HepG2 (cell line): ENCODE results near the gene PACS2. TPM values are rescaled to one million over a fixed set of nuclear protein-coding genes. Genes with fewer than 3 reads are reported as not detected.

Experiments used
- ATAC-seq: fragments of 200-7000 bp; cut with Tn5 transposase; 3 replicates; pipeline ENCODE4 v1.9.1; 2020; ENCODE audit warnings: mild to moderate bottlenecking, moderate library complexity
- BruUV-seq: library from RNA; stranded (reverse); fragments of 400-500 nt; replicated peaks from 2 replicates; lab custom pipeline; 2021; lab: Mats Ljungman, UMichigan
- CTCF ChIA-PET: fragments of 300-600 bp; formaldehyde crosslinking; extraction: SDS; loops from one replicate; lab custom pipeline; 2021; ENCODE audit warnings: low total read pairs, inconsistent platforms, low intra/inter-chr PET ratio; lab: Yijun Ruan, JAX
- POLR2A ChIA-PET: fragments of 350-600 bp; sonication (Branson Sonifier 250); formaldehyde crosslinking; loops from one replicate; lab custom pipeline; 2020; ENCODE audit warnings: antibody characterized with exemption, inconsistent platforms; lab: Yijun Ruan, JAX
- DNase-seq: peaks from one replicate; pipeline ENCODE4 v3.0.0-alpha.2; 2015; ENCODE audit warnings: low spot score
- FAIRE-seq: peaks from 3 replicates; lab custom pipeline; 2011; peaks lifted over from hg19 to GRCh38; lab: Jason Lieb, UNC
- H2AFZ ChIP-seq: one replicate; pipeline ENCODE4 v1.6.1; 2011; ENCODE audit warnings: low read length, inconsistent platforms
- H3K27ac ChIP-seq: fragments of 300-600 bp; 3 replicates; pipeline ENCODE4 v1.8.0; 2011; ENCODE audit warnings: mixed run types, mild to moderate bottlenecking, mixed read lengths, low read length, inconsistent platforms; ENCODE audit not compliant: insufficient read depth; ENCODE audit errors: extremely low read length
- H3K27me3 ChIP-seq, 2 experiments: fragments of 200-600 bp in 1 of 2; 2 replicates in 1 of 2; 3 replicates in 1 of 2; pipeline versions ENCODE4 v1.6.0 to v1.8.0; 2011; ENCODE audit warnings: low read length in 2 of 2, mild to moderate bottlenecking in 2 of 2, moderate library complexity in 2 of 2, inconsistent platforms in 1 of 2; ENCODE audit not compliant: insufficient read depth in 2 of 2, control insufficient read depth in 1 of 2
- H3K36me3 ChIP-seq, 2 experiments: fragments of 200-600 bp in 1 of 2; replicated peaks in 1 of 2; 2 replicates in 1 of 2; 3 replicates in 1 of 2; pipeline versions ENCODE4 v1.5.1 to v1.8.0; 2011; ENCODE audit warnings: low read length in 2 of 2, inconsistent platforms in 1 of 2; ENCODE audit not compliant: insufficient read depth in 2 of 2, control insufficient read depth in 1 of 2
- H3K4me1 ChIP-seq: 2 replicates; pipeline ENCODE4 v1.5.1; 2012; ENCODE audit warnings: low read length, inconsistent platforms; ENCODE audit not compliant: insufficient read depth
- H3K4me2 ChIP-seq: 2 replicates; pipeline ENCODE4 v1.6.0; 2011; ENCODE audit warnings: low read depth, low read length, inconsistent platforms
- H3K4me3 ChIP-seq, 3 experiments: fragments of 200-600 bp in 1 of 3; sonication (generic), shearing (Covaris generic) in 1 of 3; replicated peaks in 1 of 3; 2 replicates each; pipeline ENCODE4 v1.5.1; 2011 to 2016; ENCODE audit warnings: low read length in 3 of 3, inconsistent platforms in 2 of 3, low read depth in 2 of 3, mild to moderate bottlenecking in 2 of 3, control low read depth in 1 of 3, mixed read lengths in 1 of 3; ENCODE audit not compliant: insufficient read depth in 1 of 3
- H3K79me2 ChIP-seq: one replicate; pipeline ENCODE4 v1.6.1; 2011; ENCODE audit warnings: low read length, inconsistent platforms; ENCODE audit not compliant: insufficient read depth
- H3K9ac ChIP-seq: 2 replicates; pipeline ENCODE4 v1.6.0; 2011; ENCODE audit warnings: mild to moderate bottlenecking, low read depth, low read length, inconsistent platforms; ENCODE audit not compliant: insufficient read depth
- H3K9me3 ChIP-seq: 2 replicates; pipeline ENCODE4 v1.5.1; 2012; ENCODE audit warnings: mild to moderate bottlenecking, low read length
- H4K20me1 ChIP-seq: 2 replicates; pipeline ENCODE4 v1.6.0; 2011; ENCODE audit warnings: inconsistent platforms, mild to moderate bottlenecking, low read length, moderate library complexity; ENCODE audit not compliant: insufficient read depth
- AFF4 ChIP-seq: sonication (generic); formaldehyde crosslinking; IDR thresholded peaks from 2 replicates; pipeline ENCODE4 v1.4.0; 2020; ENCODE audit warnings: missing genetic modification reagents
- CREM ChIP-seq, 2 experiments: sonication (generic) in 1 of 2; formaldehyde crosslinking in 1 of 2; IDR thresholded peaks; 2 replicates each; pipeline versions ENCODE4 v1.4.0 to v1.6.1; 2016 to 2020; ENCODE audit warnings: antibody characterized with exemption in 1 of 2, mild to moderate bottlenecking in 1 of 2, missing genetic modification reagents in 1 of 2
- IKZF5 ChIP-seq: IDR thresholded peaks from 2 replicates; pipeline ENCODE4 v1.6.1; 2018; ENCODE audit warnings: missing genetic modification reagents, mild to moderate bottlenecking, missing compliant biosample characterization
- MED13 ChIP-seq: sonication (generic); formaldehyde crosslinking; IDR thresholded peaks from 2 replicates; pipeline ENCODE4 v1.5.0; 2020; ENCODE audit warnings: missing genetic modification reagents
- PITX1 ChIP-seq: sonication (generic); formaldehyde crosslinking; IDR thresholded peaks from 2 replicates; pipeline ENCODE4 v1.5.1; 2020; ENCODE audit warnings: mild to moderate bottlenecking, missing genetic modification reagents
- USF2 ChIP-seq, 2 experiments: sonication (generic) in 1 of 2; formaldehyde crosslinking in 1 of 2; IDR thresholded peaks; 2 replicates each; pipeline versions ENCODE4 v1.5.1 to v1.6.1; 2011 to 2020; ENCODE audit warnings: borderline replicate concordance in 1 of 2, low read depth in 1 of 2, low read length in 1 of 2, mild to moderate bottlenecking in 1 of 2, missing genetic modification reagents in 1 of 2, moderate library complexity in 1 of 2
- YEATS4 ChIP-seq: sonication (generic); formaldehyde crosslinking; IDR thresholded peaks from 2 replicates; pipeline ENCODE4 v1.4.0; 2020; ENCODE audit warnings: missing genetic modification reagents, borderline replicate concordance
- ZFP91 ChIP-seq: sonication (generic); formaldehyde crosslinking; IDR thresholded peaks from 2 replicates; pipeline ENCODE4 v1.9.0; 2022; ENCODE audit warnings: missing genetic modification reagents, mild to moderate bottlenecking, borderline replicate concordance
- ZMYM4 ChIP-seq: sonication (generic); formaldehyde crosslinking; IDR thresholded peaks from 2 replicates; pipeline ENCODE4 v1.8.1; 2023; ENCODE audit warnings: mild to moderate bottlenecking, missing genetic modification reagents
- ZNF24 ChIP-seq: fragments of 450-650 bp; IDR thresholded peaks from 2 replicates; pipeline ENCODE4 v1.6.1; 2017; ENCODE audit warnings: antibody characterized with exemption, mild to moderate bottlenecking
- ZNF672 ChIP-seq: sonication (generic); formaldehyde crosslinking; IDR thresholded peaks from 2 replicates; pipeline ENCODE4 v1.8.1; 2022; ENCODE audit warnings: missing genetic modification reagents
- WGBS: methylation state at CpG from one replicate; pipeline ENCODE4 v1.1.6; 2017; ENCODE audit warnings: low lambda C conversion rate; 5-methylcytosine and 5-hydroxymethylcytosine counted together
- in situ Hi-C: cut with HindIII; loops from 2 replicates; pipeline ENCODE4 v1.10.0; 2017; ENCODE audit warnings: low pct_unique_long_range_greater_than_20kb; ENCODE audit not compliant: extremely low pct_ligation_motif_present
- intact Hi-C: fragments of 100-400 bp; cut with micrococcal nuclease; formaldehyde crosslinking; loops from one replicate; pipeline ENCODE4 v1.10.0; 2022; ENCODE audit not compliant: unreplicated experiment
- polyA plus RNA-seq, 8 experiments: library from polyadenylated mRNA; depleted of rRNA in 3 of 8; stranded (reverse) in 7 of 8; unstranded in 1 of 8; fragments of >200 nt; fragmentation: Illumina TruSeq in 4 of 8; extraction: Trizol in 4 of 8; gene quantifications; 2 replicates each; pipeline versions ENCODE4 v1.2.1 to v1.2.3, GENCODE V29; 2011 to 2016; ENCODE audit warnings: low read depth in 4 of 8, missing spikeins in 1 of 8, mixed read lengths in 1 of 8; ENCODE audit not compliant: insufficient read depth in 1 of 8
- total RNA-seq, 5 experiments: library from RNA; depleted of rRNA; stranded (reverse); fragments of >200 nt; fragmentation: Illumina TruSeq; extraction: Trizol; gene quantifications; 2 replicates each; pipeline ENCODE4 v1.2.3, GENCODE V29; 2016; ENCODE audit warnings: low read depth in 1 of 5

PACS2 gene
- total and polyA plus RNA-seq, 2 of the 13 experiments (the other 11 are each of a cell fraction or from before 2014, with no cell fraction given) = 23.6 to 27.6 TPM

- H3K4me2 ChIP-seq = no peak overlapping the region
- ATAC-seq = no peak
- POLR2A ChIA-PET = no interaction called here
These were observed 115.5 kb downstream of the PACS2 start for GRCh38 chr14:105430042-105430441.

More at GRCh38 chr14:105430042-105430441, 115.5 kb downstream of the PACS2 start:
- in situ Hi-C loops = no loop called here
- Histone ChIP-seq H3K36me3 (peaks cover 3 to 20% of the 10 kb centered on the region in 2 experiments; a peak in 3 of 5 replicates), H3K4me3 (no peak overlapping the region), H2AFZ (no peak overlapping the region), H3K79me2 (peaks cover 28% of the 10 kb centered on the region), H3K4me1 (peaks cover 20% of the 10 kb centered on the region), H3K27ac (no peak overlapping the region), H3K27me3 (no peaks in the 10 kb centered on the region), H3K9ac (no peak overlapping the region), H3K9me3 (no peaks in the 10 kb centered on the region), H4K20me1 (0 out of 2 replicates have a peak, but pooled peaks cover 6% of the 10 kb centered on the region)
- no peak for TF ChIP-seq AFF4 (CRISPR knock-in tag)
- TF ChIP-seq CREM (IDR thresholded peaks at IDR 0.05) = no peak
- TF ChIP-seq CREM (CRISPR knock-in tag; IDR thresholded peaks at IDR 0.05) = no peak
- TF ChIP-seq MED13 = no peak
- TF ChIP-seq ZNF672 (CRISPR knock-in tag) = no peak
- TF ChIP-seq USF2 (IDR thresholded peaks at IDR 0.05; ENCODE audit: low read depth, low read length) = no peak
- no peak for TF ChIP-seq USF2 (CRISPR knock-in tag; IDR thresholded peaks at IDR 0.05; ENCODE audit: borderline replicate concordance)
- TF ChIP-seq ZNF24 = no peak
- no peak for TF ChIP-seq YEATS4
- no peak for TF ChIP-seq ZFP91
- no peak for TF ChIP-seq PITX1
- no peak for TF ChIP-seq ZMYM4 (CRISPR knock-in tag)
- no peak for TF ChIP-seq IKZF5 (CRISPR knock-in tag)
- BruUV-seq = no TSS peak
- over 99% methylated on average over 6 of the region's 6 CpGs for WGBS
- CTCF ChIA-PET = no interaction called here
- intact Hi-C loops = no loop called here
- DNase-seq (no peak), FAIRE-seq (no peak)
